ENCODE results near the gene XXYLT1. TPM values are rescaled to one million over a fixed set of nuclear protein-coding genes. Genes with fewer than 3 reads are reported as not detected.

XXYLT1 gene
- total and polyA plus RNA-seq, 10 of the 15 experiments (the other 5 are each of a cell fraction or from before 2014, with no cell fraction given), result 1.2 to 14.2 (median 9.3) TPM

DNA sequence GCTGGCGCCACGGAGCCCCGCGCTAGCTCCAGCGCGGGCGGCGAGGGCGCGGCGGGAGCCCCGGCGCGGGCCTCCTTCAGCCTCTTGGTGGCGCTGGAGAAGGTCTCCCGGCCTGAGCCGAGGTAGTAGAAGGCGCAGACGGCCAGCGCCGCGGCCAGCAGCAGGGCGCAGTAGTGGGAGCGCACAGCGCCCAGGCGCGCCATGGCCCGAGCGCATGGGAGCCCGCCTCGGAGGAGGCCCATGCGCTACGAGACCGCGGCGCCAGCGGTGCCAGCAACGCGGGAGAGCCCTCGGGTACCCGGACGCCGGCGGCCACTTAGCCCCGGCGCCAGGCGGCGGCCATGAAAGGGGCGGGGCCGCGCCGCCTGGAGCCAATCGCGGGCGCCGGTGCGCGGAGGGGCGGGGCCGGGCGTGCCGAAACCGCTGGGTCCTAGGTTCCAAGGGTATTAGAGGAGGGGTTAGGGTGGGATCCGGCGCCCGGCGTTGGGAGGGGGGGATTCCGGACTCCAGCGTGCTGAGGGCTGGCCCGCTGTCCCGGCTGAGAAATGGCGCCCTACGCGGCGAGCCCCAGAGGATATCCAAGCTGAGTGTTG lies at the start of gene XXYLT1 (continued):
- TF ChIP-seq, protein P1, sequence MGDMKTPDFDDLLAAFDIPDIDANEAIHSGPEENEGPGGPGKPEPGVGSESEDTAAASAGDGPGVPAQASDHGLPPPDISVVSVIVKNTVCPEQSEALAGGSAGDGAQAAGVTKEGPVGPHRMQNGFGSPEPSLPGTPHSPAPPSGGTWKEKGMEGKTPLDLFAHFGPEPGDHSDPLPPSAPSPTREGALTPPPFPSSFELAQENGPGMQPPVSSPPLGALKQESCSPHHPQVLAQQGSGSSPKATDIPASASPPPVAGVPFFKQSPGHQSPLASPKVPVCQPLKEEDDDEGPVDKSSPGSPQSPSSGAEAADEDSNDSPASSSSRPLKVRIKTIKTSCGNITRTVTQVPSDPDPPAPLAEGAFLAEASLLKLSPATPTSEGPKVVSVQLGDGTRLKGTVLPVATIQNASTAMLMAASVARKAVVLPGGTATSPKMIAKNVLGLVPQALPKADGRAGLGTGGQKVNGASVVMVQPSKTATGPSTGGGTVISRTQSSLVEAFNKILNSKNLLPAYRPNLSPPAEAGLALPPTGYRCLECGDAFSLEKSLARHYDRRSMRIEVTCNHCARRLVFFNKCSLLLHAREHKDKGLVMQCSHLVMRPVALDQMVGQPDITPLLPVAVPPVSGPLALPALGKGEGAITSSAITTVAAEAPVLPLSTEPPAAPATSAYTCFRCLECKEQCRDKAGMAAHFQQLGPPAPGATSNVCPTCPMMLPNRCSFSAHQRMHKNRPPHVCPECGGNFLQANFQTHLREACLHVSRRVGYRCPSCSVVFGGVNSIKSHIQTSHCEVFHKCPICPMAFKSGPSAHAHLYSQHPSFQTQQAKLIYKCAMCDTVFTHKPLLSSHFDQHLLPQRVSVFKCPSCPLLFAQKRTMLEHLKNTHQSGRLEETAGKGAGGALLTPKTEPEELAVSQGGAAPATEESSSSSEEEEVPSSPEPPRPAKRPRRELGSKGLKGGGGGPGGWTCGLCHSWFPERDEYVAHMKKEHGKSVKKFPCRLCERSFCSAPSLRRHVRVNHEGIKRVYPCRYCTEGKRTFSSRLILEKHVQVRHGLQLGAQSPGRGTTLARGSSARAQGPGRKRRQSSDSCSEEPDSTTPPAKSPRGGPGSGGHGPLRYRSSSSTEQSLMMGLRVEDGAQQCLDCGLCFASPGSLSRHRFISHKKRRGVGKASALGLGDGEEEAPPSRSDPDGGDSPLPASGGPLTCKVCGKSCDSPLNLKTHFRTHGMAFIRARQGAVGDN (IDR thresholded peaks at IDR 0.05), result peak; percentile 35

DNA sequence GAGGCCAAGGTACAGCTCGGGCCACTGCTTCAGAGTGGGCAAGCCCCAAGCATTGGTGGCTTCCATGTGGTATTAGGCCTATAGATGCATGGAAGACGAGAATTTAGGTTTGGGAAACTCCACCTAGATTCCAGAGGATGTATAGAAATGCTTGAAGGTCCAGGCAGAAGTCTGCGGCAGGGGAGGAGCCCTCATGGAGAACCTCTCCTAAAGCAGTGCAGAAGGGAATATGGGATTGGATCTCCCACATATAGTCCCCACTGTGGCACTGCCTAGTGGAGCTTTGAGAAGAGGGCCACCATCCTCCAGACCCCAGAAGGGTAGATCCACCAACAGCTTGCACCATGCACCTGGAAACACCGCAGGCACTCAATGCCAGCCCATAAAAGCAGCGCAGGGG lies 48.1 kb upstream of the XXYLT1 start:
- ChIA-PET RAD21 (ENCODE audit: unreplicated experiment) (no interaction called here), CTCF (no interaction called here)
- FAIRE-seq, result no peak

More for the DNA sequence above, 48.1 kb upstream of the XXYLT1 start:
- Histone ChIP-seq H3K27ac (ENCODE audit: control insufficient read depth, insufficient read depth) (no peak overlapping the region), H3K79me2 (ENCODE audit: control insufficient read depth, insufficient read depth, low read length) (no peaks in the 10 kb centered on the region), H3K9me3 (replicated peaks; ENCODE audit: control insufficient read depth, insufficient read depth, low read length) (peaks cover 20% of the 10 kb centered on the region), H3K36me3 (ENCODE audit: control insufficient read depth in 2 of 2, insufficient read depth in 2 of 2, low read length in 1 of 2) (peaks cover 11 to 17% of the 10 kb centered on the region in 2 experiments), H3K27me3 (replicated peaks in 1 of 2; ENCODE audit: control insufficient read depth in 2 of 2, insufficient read depth in 2 of 2, low read length in 1 of 2) (no peaks in the 10 kb centered on the region), H3K4me3 (no peak overlapping the region), H3K4me1 (ENCODE audit: control insufficient read depth, insufficient read depth, low read length) (no peaks in the 10 kb centered on the region), H3K9ac (ENCODE audit: control insufficient read depth, insufficient read depth, low read length) (no peak overlapping the region), H3K4me2 (ENCODE audit: control insufficient read depth, insufficient read depth) (no peak overlapping the region), H2AFZ (ENCODE audit: control insufficient read depth, low read depth, low read length) (no peak overlapping the region), H4K20me1 (ENCODE audit: control insufficient read depth, insufficient read depth) (no peaks in the 10 kb centered on the region)
- ChIA-PET SMC1A (ENCODE audit: uncharacterized antibody, unreplicated experiment) (no interaction called here), POLR2A (no interaction called here)
- in situ Hi-C loops (cut with MboI), result no loop called here
- ATAC-seq, result no peak
- BruUV-seq (replicated peaks), result no TSS peak
- no peak for DNase-seq (ENCODE audit: low read depth, low spot score)
- TF ChIP-seq ZNF384 (IDR thresholded peaks at IDR 0.05; ENCODE audit: borderline replicate concordance, low read depth, low read length) (no peak), CBX5 (IDR thresholded peaks at IDR 0.05; ENCODE audit: low read depth) (peak; percentile 89)
- 98% methylated on average over 5 of the region's 5 CpGs for WGBS (ENCODE audit: insufficient coverage, insufficient replicate concordance, low lambda C conversion rate, missing lambda C conversion rate)
- intact Hi-C loops (cut with micrococcal nuclease; ENCODE audit: unreplicated experiment), result no loop called here
